Ishikawa (cell line): ENCODE measurements around the gene DHRSX.

Source experiments
- CEBPB ChIP-seq: IDR thresholded peaks from 2 replicates; pipeline ENCODE4 v1.6.1; 2012
- CREB1 ChIP-seq: IDR thresholded peaks from 2 replicates; pipeline ENCODE4 v1.6.1; 2012; ENCODE audit warnings: low read depth
- EGR1 ChIP-seq: IDR thresholded peaks from 2 replicates; pipeline ENCODE4 v1.6.1; 2012
- EP300 ChIP-seq: IDR thresholded peaks from 2 replicates; pipeline ENCODE4 v1.6.1; 2012; ENCODE audit warnings: borderline replicate concordance
- FOXM1 ChIP-seq: IDR thresholded peaks from 2 replicates; pipeline ENCODE4 v1.6.1; 2012; ENCODE audit warnings: low read depth, borderline replicate concordance
- NFIC ChIP-seq: IDR thresholded peaks from 2 replicates; pipeline ENCODE4 v1.6.1; 2012
- RAD21 ChIP-seq: IDR thresholded peaks from 2 replicates; pipeline ENCODE4 v1.6.1; 2012; ENCODE audit warnings: low read depth
- REST ChIP-seq: IDR thresholded peaks from 2 replicates; pipeline ENCODE4 v1.6.1; 2012; ENCODE audit warnings: low read depth, mild to moderate bottlenecking
- TAF1 ChIP-seq: IDR thresholded peaks from 2 replicates; pipeline ENCODE4 v1.6.1; 2012; ENCODE audit warnings: low read depth, mild to moderate bottlenecking
- TCF12 ChIP-seq: IDR thresholded peaks from 2 replicates; pipeline ENCODE4 v1.6.1; 2012; ENCODE audit warnings: low read depth
- TEAD4 ChIP-seq: IDR thresholded peaks from 2 replicates; pipeline ENCODE4 v1.6.1; 2012
- USF1 ChIP-seq: IDR thresholded peaks from 2 replicates; pipeline ENCODE4 v1.6.1; 2012
- YY1 ChIP-seq: IDR thresholded peaks from 2 replicates; pipeline ENCODE4 v1.6.1; 2012; ENCODE audit warnings: low read depth
- ZBTB7A ChIP-seq: IDR thresholded peaks from 2 replicates; pipeline ENCODE4 v1.6.1; 2012; ENCODE audit warnings: low read depth
- TF ChIP-seq, protein P1 (sequence below): IDR thresholded peaks from 2 replicates; pipeline ENCODE4 v1.6.1; 2012

The DHRSX gene

DNA sequence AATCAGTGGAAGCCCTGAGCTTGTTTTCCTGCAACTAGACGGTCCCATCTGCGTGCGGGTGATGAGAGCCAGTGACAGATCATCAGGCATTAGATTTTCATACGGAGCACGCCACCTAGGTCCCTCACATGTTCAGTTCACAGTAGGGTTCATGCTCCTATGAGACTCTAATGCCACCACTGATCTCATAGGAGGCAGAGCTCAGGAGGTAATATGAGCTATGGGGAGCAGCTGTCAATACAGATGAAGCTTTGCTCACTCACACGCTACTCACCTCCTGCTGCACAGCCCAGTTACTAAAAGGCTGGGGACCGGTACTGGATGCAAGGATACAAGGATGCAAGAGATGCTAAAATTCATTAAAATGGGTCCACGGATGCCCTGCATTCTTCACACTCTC, 61.2 kb downstream of the DHRSX start:
- TF ChIP-seq USF1 (no peak), CEBPB (no peak), EGR1 (no peak), EP300 (no peak), REST (no peak), TAF1 (no peak), RAD21 (no peak), CREB1 (no peak), TCF12 (no peak)
- TF ChIP-seq, protein P1, sequence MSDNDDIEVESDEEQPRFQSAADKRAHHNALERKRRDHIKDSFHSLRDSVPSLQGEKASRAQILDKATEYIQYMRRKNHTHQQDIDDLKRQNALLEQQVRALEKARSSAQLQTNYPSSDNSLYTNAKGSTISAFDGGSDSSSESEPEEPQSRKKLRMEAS = no peak

- TF ChIP-seq NFIC (no peak), USF1 (no peak), TAF1 (no peak), EP300 (no peak), CEBPB (no peak)
- TF ChIP-seq, protein P1 = no peak
Observed at GRCh38 chrX:2435465-2435864, 65.3 kb downstream of the DHRSX start.

- TF ChIP-seq RAD21 = no peak
- no peak for TF ChIP-seq TEAD4
- no peak for TF ChIP-seq REST
- TF ChIP-seq YY1 = no peak
- no peak for TF ChIP-seq CEBPB
- TF ChIP-seq, protein P1 = no peak
- TF ChIP-seq TCF12 = no peak
Observed at GRCh38 chrX:2434270-2435163, 66.3 kb downstream of the DHRSX start.

DNA sequence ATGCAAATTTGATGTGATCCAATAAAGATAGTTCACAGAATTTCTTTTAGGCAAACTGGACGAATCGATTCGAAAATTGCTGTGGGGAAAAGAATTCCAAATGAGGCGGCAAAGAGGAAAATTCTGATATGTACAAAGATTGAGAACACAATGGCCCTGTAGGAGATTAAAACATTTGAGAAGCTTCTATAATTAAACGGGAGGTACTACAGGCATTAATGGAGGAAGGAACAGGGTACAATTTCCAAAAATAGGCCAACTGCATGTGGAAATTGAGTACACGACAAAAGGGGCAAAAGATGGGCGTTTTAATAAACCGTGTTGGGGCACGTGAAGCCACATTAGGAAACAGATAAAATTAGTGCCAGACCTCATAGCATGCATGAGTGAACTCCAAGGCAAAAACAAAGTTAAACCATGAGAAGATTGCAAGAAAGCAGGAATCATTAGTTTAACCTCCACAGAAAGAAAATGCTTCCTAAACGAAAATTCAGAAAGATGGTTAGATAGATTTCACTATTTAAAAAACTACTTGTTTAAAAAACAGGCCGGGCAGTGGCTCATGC, 68.4 kb downstream of the DHRSX start:
- TF ChIP-seq TAF1 (no peak), RAD21 (no peak), EGR1 (no peak), USF1 (no peak), EP300 (no peak), YY1 (no peak), CREB1 (no peak), TEAD4 (no peak), FOXM1 (no peak), ZBTB7A (no peak), TCF12 (no peak), NFIC (no peak)

DNA sequence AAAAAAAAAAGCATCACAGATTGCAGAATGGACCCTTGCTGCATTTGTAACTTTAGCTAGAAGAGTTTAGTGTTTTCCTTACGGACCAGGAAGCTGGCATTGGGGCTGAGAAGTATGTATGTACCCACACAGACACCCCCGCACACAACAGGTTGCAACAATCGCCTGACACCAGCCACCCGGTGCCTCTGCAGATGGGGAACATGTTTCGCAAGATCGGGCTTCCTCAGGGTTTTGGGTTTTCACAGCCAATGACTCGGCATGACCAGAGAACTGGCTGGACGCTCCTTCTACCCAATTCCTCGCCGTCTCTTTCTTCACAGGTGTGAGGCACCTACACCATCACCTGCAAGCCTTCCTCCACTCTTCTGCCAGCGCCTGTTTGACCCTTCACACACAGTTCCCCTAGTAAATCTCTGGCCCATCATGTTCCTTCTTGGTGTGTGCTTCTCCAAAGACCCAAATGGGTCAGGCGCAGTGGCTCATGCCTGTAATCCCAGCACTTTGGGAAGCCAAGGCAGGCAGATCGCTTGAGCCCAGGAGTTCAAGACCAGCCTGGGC, 70.4 kb downstream of the DHRSX start:
- TF ChIP-seq TAF1 (no peak), USF1 (no peak), CEBPB (no peak), NFIC (no peak), TCF12 (no peak), TEAD4 (no peak), ZBTB7A (no peak), YY1 (no peak), REST (no peak), RAD21 (no peak), CREB1 (no peak), EP300 (no peak), FOXM1 (no peak), EGR1 (no peak)
- TF ChIP-seq, protein P1 = no peak
